ENCODE results near the gene PRKN. TPM values are rescaled to one million over a fixed set of nuclear protein-coding genes. Genes with fewer than 3 reads are reported as not detected.

Gene PRKN
- total RNA-seq, 1 donor from 2014 or later, result 1.2 TPM

GRCh38 chr6:161745128-161745527, 982.4 kb downstream of the PRKN start:
- TF ChIP-seq CTCF (IDR thresholded peaks at IDR 0.05; ENCODE audit: insufficient read depth, low read length, poor library complexity, severe bottlenecking), result no peak
- no peak for DNase-seq (ENCODE audit: low read depth)
- Histone ChIP-seq H3K36me3 (ENCODE audit: control insufficient read depth, insufficient read depth, low read length) (no peaks in the 10 kb centered on the region), H3K27me3 (ENCODE audit: control insufficient read depth, insufficient read depth, low read length) (no peaks in the 10 kb centered on the region), H3K4me3 (ENCODE audit: low read depth, low read length) (no peak overlapping the region)

DNA sequence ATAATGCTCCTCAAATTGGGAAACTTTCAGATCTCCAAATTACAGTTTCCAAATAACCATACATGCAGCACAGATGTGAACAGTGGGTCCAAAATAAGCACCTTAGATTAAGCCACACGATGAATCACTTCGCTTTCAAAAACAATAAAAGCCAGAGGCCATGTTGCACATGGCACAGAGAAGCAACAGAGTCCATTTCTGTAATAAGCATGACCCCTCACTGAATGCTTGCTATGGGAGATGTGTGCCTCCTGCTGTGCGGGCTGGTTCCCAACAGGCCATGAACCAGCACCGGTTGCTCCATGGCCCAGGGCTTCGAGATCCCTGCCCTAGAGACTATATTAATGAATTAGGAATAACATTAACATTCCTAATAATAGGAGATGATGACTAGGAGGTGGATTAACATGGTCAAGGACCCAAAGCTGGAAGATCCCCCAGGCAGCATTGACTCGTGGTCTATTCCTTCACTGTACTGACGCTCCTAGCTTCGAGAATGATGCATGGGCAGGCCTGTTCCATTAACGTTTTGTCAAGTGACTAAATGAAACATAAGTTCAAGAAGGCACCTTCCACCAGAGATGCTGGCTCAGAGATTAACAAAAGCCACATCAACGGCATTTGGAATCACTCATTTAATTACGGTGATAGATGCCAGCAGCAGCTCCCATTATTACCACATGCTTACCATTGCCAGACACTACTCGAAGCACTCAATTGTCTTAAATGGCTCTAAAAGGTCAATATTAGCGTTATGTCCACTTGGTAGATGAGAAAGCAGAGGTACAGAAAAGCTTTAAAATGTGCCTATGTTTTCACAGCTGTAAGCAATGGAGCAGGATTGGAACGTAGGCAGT, 983.1 kb downstream of the PRKN start:
- Histone ChIP-seq H3K4me3 (ENCODE audit: low read depth, low read length) (no peak overlapping the region), H3K27me3 (ENCODE audit: control insufficient read depth, insufficient read depth, low read length) (no peaks in the 10 kb centered on the region), H3K36me3 (ENCODE audit: control insufficient read depth, insufficient read depth, low read length) (no peaks in the 10 kb centered on the region)
- DNase-seq (ENCODE audit: low read depth), result no peak
- TF ChIP-seq CTCF (IDR thresholded peaks at IDR 0.05; ENCODE audit: insufficient read depth, low read length, poor library complexity, severe bottlenecking), result no peak

DNA sequence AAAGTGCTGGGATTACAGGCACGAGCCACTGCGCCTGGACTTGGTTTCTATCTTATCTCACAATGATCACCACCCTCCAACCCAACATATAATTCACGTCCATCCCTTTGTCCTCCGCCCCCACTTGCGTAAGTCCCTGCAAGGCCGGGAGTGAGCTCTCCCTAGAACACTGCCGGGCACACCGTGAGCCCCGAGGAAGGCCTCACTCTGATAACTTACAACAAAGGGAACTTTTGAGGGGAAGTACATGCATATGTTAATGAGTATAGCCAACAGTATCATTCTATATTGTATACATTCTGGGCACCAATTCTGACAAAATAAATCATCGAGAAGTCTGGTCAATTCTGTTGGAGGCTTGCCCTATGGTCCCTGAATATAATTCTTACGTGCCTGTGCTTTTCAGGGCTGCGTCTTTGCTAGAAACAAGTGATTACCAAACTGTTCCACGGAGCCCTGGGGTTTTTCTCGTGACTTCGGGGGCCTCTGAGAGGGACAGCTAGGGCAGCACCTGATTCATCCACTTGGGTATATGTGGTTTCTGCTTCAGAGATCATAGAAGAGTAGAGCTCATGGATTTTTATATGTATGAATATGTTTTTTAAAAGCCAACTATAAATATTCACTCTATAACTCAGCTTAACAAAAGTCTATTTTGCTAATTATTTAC, 983.9 kb downstream of the PRKN start:
- Histone ChIP-seq H3K27me3 (ENCODE audit: control insufficient read depth, insufficient read depth, low read length) (no peaks in the 10 kb centered on the region), H3K4me3 (ENCODE audit: low read depth, low read length) (no peak overlapping the region), H3K36me3 (ENCODE audit: control insufficient read depth, insufficient read depth, low read length) (no peaks in the 10 kb centered on the region)
- DNase-seq (ENCODE audit: low read depth), result no peak
- no peak for TF ChIP-seq CTCF (IDR thresholded peaks at IDR 0.05; ENCODE audit: insufficient read depth, low read length, poor library complexity, severe bottlenecking)

DNA sequence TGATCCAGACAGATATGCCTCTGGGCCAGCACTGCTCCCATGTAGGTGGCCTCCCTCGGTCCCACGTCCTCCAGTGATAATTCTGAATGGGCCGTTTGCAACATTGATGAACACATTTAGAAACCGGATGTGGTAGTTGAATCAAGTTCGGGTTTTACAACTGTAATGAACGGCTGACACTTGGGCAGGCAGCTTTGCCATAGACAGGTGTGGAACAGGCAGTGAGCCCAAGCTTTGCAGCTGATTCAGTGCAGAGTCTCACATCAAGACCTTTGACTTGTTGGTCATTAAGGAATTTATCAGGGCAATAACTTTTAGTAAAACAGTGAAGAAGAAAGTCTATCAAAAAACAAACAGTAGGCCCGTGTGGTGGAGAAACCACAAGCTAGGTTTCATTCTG, 987.1 kb downstream of the PRKN start:
- no peak for TF ChIP-seq CTCF (IDR thresholded peaks at IDR 0.05; ENCODE audit: insufficient read depth, low read length, poor library complexity, severe bottlenecking)
- Histone ChIP-seq H3K36me3 (ENCODE audit: control insufficient read depth, insufficient read depth, low read length) (no peaks in the 10 kb centered on the region), H3K27me3 (ENCODE audit: control insufficient read depth, insufficient read depth, low read length) (no peaks in the 10 kb centered on the region), H3K4me3 (ENCODE audit: low read depth, low read length) (no peak overlapping the region)
- no peak for DNase-seq (ENCODE audit: low read depth)

DNA sequence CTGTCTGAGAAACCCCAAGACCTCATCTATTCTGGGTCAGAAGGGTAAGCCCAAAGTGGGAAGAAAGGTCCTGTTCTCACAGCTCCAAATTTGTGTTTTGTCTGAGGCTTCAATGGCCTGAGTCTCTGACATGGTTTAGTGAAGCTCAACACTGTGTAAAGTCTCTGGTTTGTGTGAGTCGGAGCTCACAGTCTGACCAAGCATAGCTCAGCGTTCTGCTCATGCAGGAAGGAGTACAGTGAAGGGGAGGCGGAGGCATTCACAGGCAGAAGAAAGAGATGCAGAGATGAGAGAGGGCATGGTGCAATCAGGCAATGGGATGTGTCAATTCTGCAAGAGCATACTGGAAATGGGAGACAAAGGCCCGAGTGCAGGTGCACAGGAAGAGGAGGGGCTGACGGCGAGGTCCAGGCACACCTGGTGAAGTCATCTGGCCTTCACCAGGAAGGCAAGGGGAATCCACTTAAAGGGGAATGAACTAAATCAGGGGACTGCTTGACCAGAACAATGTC, 990.7 kb downstream of the PRKN start:
- Histone ChIP-seq H3K36me3 (ENCODE audit: control insufficient read depth, insufficient read depth, low read length) (no peaks in the 10 kb centered on the region), H3K27me3 (ENCODE audit: control insufficient read depth, insufficient read depth, low read length) (no peaks in the 10 kb centered on the region), H3K4me3 (ENCODE audit: low read depth, low read length) (no peak overlapping the region)
- no peak for DNase-seq (ENCODE audit: low read depth)
- TF ChIP-seq CTCF (IDR thresholded peaks at IDR 0.05; ENCODE audit: insufficient read depth, low read length, poor library complexity, severe bottlenecking), result no peak

All from kidney epithelial cell (primary cell).